Measurements from ENCODE around the gene MRPL2.
A peak's percentile ranks its signal among the peaks of the same experiment; 100 is the strongest.

Gene MRPL2

GRCh38 chr6:43059168-43060033 lies at the start of gene MRPL2, which contains the start of gene KLC4:
TSS of gene MRPL2 (minus strand) at chr6:43059434. CDS start at chr6:43059381, 53 bp downstream.
TSS of gene KLC4 (plus strand) at chr6:43059631. CDS start at chr6:43061336, 1,705 bp downstream.
- DNase-seq, result peak; percentile 98

GRCh38 chr6:43107344-43108062 lies 48.3 kb upstream of the MRPL2 start:
- DNase-seq, result no peak

- DNase-seq, result no peak
Observed at GRCh38 chr6:43105538-43106222, 46.4 kb upstream of the MRPL2 start.

GRCh38 chr6:43103253-43103876 lies 44.1 kb upstream of the MRPL2 start:
- no peak for DNase-seq

- DNase-seq, result no peak
Observed at GRCh38 chr6:43101497-43101896, 42.3 kb upstream of the MRPL2 start.

- DNase-seq, result no peak
Observed at GRCh38 chr6:43097502-43097901, 38.3 kb upstream of the MRPL2 start.

- DNase-seq, result no peak
Observed at GRCh38 chr6:43097098-43097489, 37.9 kb upstream of the MRPL2 start.

- no peak for DNase-seq
Observed at GRCh38 chr6:43096451-43097097, 37.3 kb upstream of the MRPL2 start.

GRCh38 chr6:43095939-43096338 lies 36.7 kb upstream of the MRPL2 start:
- DNase-seq, result no peak

GRCh38 chr6:43093436-43094289 lies 34.4 kb upstream of the MRPL2 start:
- DNase-seq, result peak; percentile 18

GRCh38 chr6:43092635-43093034 lies 33.4 kb upstream of the MRPL2 start:
- DNase-seq, result no peak

GRCh38 chr6:43091436-43091991 lies 32.3 kb upstream of the MRPL2 start:
- DNase-seq, result no peak

GRCh38 chr6:43091020-43091419 lies 31.8 kb upstream of the MRPL2 start:
- no peak for DNase-seq

GRCh38 chr6:43090559-43090956 lies 31.3 kb upstream of the MRPL2 start:
- DNase-seq, result no peak

- no peak for DNase-seq
Observed at GRCh38 chr6:43089874-43090558, 30.8 kb upstream of the MRPL2 start.

GRCh38 chr6:43089467-43089866 lies 30.2 kb upstream of the MRPL2 start:
- DNase-seq, result no peak

- DNase-seq, result no peak
Observed at GRCh38 chr6:43088654-43089056, 29.4 kb upstream of the MRPL2 start.

- DNase-seq, result no peak
Observed at GRCh38 chr6:43086022-43086658, 26.9 kb upstream of the MRPL2 start.

- no peak for DNase-seq
Observed at GRCh38 chr6:43082806-43083655, 23.8 kb upstream of the MRPL2 start.
